A673 (cell line): ENCODE results near the gene TAGLN2. TPM values are rescaled to one million over a fixed set of nuclear protein-coding genes. Genes with fewer than 3 reads are reported as not detected.

Experiments
- BruUV-seq: library from RNA; stranded (reverse); fragments of 400-500 nt; replicated peaks from 2 replicates; lab custom pipeline; 2021; lab: Mats Ljungman, UMichigan
- CTCF ChIA-PET: fragments of 300-600 bp; sonication (Branson Sonifier 250); formaldehyde crosslinking; loops from one replicate; lab custom pipeline; 2022; ENCODE audit warnings: antibody characterized with exemption; lab: Charles Lee
- POLR2A ChIA-PET: fragments of 300-600 bp; sonication (Branson Sonifier 250); formaldehyde crosslinking; loops from one replicate; lab custom pipeline; 2022; ENCODE audit warnings: antibody characterized with exemption; ENCODE audit not compliant: low non-redundant PET; lab: Charles Lee
- DNase-seq: peaks from one replicate; pipeline ENCODE4 v3.0.0-alpha.2; 2015; ENCODE audit warnings: low spot score
- H3K27ac ChIP-seq: fragments of 200-600 bp; sonication (generic); 2 replicates; pipeline ENCODE4 v1.5.1; 2016; ENCODE audit warnings: mixed run types, low read depth, mild to moderate bottlenecking, mixed read lengths, antibody characterized with exemption, low read length; ENCODE audit not compliant: poor library complexity, severe bottlenecking
- H3K27me3 ChIP-seq: fragments of 200-600 bp; sonication (generic); replicated peaks from 2 replicates; pipeline ENCODE4 v1.6.1; 2017; ENCODE audit warnings: mixed run types, low read depth, mild to moderate bottlenecking, mixed read lengths, antibody characterized with exemption, low read length; ENCODE audit not compliant: insufficient read depth, poor library complexity
- H3K36me3 ChIP-seq: fragments of 200-600 bp; sonication (generic); 2 replicates; pipeline ENCODE4 v1.6.1; 2016; ENCODE audit warnings: mixed run types, mild to moderate bottlenecking, mixed read lengths, antibody characterized with exemption, low read length; ENCODE audit not compliant: insufficient read depth, poor library complexity, severe bottlenecking
- H3K4me1 ChIP-seq: fragments of 200-600 bp; sonication (generic); 2 replicates; pipeline ENCODE4 v1.6.1; 2017; ENCODE audit warnings: mixed run types, mild to moderate bottlenecking, mixed read lengths, antibody characterized with exemption, low read length; ENCODE audit not compliant: insufficient read depth, poor library complexity, severe bottlenecking
- H3K4me3 ChIP-seq: fragments of 200-600 bp; sonication (generic); 2 replicates; pipeline ENCODE4 v1.5.1; 2016; ENCODE audit warnings: low read depth, mixed run types, mild to moderate bottlenecking, mixed read lengths, low read length; ENCODE audit not compliant: poor library complexity, severe bottlenecking
- H3K9me3 ChIP-seq: fragments of 200-600 bp; sonication (generic); 2 replicates; pipeline ENCODE4 v1.6.1; 2016; ENCODE audit warnings: mixed run types, low read depth, mild to moderate bottlenecking, mixed read lengths, antibody characterized with exemption, low read length; ENCODE audit not compliant: poor library complexity, severe bottlenecking
- CTCF ChIP-seq: fragments of 300-800, 200-600 bp; sonication (generic); conservative IDR thresholded peaks from 2 replicates; pipeline ENCODE4 v1.5.1; 2017; ENCODE audit warnings: low read depth, mild to moderate bottlenecking, antibody characterized with exemption, low read length, moderate library complexity, mixed read lengths
- EZH2 ChIP-seq: fragments of 200-600 bp; sonication (generic); IDR thresholded peaks from 2 replicates; pipeline ENCODE4 v1.6.1; 2017; ENCODE audit warnings: borderline replicate concordance, low read depth, mild to moderate bottlenecking, mixed read lengths, antibody characterized with exemption, low read length; ENCODE audit not compliant: poor library complexity, severe bottlenecking
- intact Hi-C: fragments of 100-400 bp; cut with micrococcal nuclease; formaldehyde crosslinking; loops from one replicate; pipeline ENCODE4 v1.10.0; 2022; ENCODE audit not compliant: unreplicated experiment
- total RNA-seq: library from RNA; stranded (reverse); gene quantifications from 2 replicates; pipeline ENCODE4 v1.2.3, GENCODE V29; 2021

The TAGLN2 gene
- total RNA-seq, 1 experiment from 2014 or later = 198 TPM

GRCh38 chr1:159965263-159965662, 40.0 kb upstream of the TAGLN2 start:
- H3K36me3 ChIP-seq = no peaks in the 10 kb centered on the region
- intact Hi-C loops = no loop called here
- no peaks in the 10 kb centered on the region for H3K9me3 ChIP-seq
- H3K4me1 ChIP-seq = no peaks in the 10 kb centered on the region
- peaks cover 28% of the 10 kb centered on the region for H3K27me3 ChIP-seq
- no peak overlapping the region for H3K4me3 ChIP-seq
- no peak overlapping the region for H3K27ac ChIP-seq
- ChIA-PET POLR2A (no interaction called here), CTCF (interaction anchor here (0.8 kb wide), 1 partner anchor 11 kb away, joined by 3 read pairs; the partner anchor contains the start of gene SLAMF9)
- no TSS peak for BruUV-seq
- TF ChIP-seq CTCF (no peak), EZH2 (no peak)
- DNase-seq = no peak

DNA sequence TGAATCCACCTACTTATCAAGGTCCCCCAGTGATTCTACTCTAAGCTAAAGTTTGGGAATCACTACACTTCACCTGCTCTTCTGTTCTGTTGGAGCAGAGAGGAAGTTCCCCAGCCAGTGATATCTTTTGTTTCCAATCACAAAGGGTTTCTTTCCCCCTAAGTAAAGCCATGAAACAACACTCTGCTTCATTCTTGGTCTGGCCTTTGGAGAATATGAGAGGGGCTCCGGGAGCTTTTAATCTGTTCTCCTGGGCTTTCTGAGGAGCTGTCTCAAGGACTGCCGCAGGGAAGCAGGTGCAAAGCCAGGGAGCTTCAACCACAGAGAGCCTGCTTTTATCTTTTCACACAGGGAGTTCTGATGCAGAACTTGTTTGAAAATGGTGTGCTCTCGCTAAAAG, 38.8 kb upstream of the TAGLN2 start:
- Histone ChIP-seq H3K4me1 (no peaks in the 10 kb centered on the region), H3K27me3 (peaks cover 34% of the 10 kb centered on the region), H3K36me3 (no peaks in the 10 kb centered on the region), H3K4me3 (no peak overlapping the region), H3K27ac (no peak overlapping the region), H3K9me3 (no peaks in the 10 kb centered on the region)
- intact Hi-C loops = no loop called here
- no TSS peak for BruUV-seq
- DNase-seq = no peak
- ChIA-PET CTCF (no interaction called here), POLR2A (no interaction called here)
- no peak for TF ChIP-seq EZH2
- TF ChIP-seq CTCF = no peak

- Histone ChIP-seq H3K9me3 (no peaks in the 10 kb centered on the region), H3K4me1 (no peaks in the 10 kb centered on the region), H3K27me3 (peaks cover 22% of the 10 kb centered on the region), H3K36me3 (no peaks in the 10 kb centered on the region), H3K27ac (no peak overlapping the region), H3K4me3 (no peak overlapping the region)
- DNase-seq = no peak
- no peak for TF ChIP-seq CTCF
- no peak for TF ChIP-seq EZH2
- POLR2A ChIA-PET = no interaction called here
- CTCF ChIA-PET = no interaction called here
- no TSS peak for BruUV-seq
- intact Hi-C loops = no loop called here
These were observed 36.9 kb upstream of the TAGLN2 start for GRCh38 chr1:159962176-159962575.
